Eye (tissue), 1 donor: ENCODE data around the gene UGGT2.
A peak's percentile ranks its signal among the peaks of the same experiment; 100 is the strongest.
"Not testable (repeated sequence)": the region's sequence is repeated elsewhere in the genome, so short reads cannot be mapped to it uniquely, and the experiment has no call there.

Experiments used
- DNase-seq: peaks from one replicate; pipeline ENCODE4 v3.0.0-alpha.2; 2015

The UGGT2 gene

GRCh38 chr13:95880331-95880730 lies 172.9 kb downstream of the UGGT2 start:
- DNase-seq = no peak

- DNase-seq = no peak
These were observed 178.9 kb downstream of the UGGT2 start for GRCh38 chr13:95874286-95874685.

- DNase-seq = no peak
These were observed 182.8 kb downstream of the UGGT2 start for GRCh38 chr13:95870421-95870820.

GRCh38 chr13:95865080-95865615 lies 188.1 kb downstream of the UGGT2 start:
- DNase-seq = no peak

GRCh38 chr13:95862408-95862807 lies 190.8 kb downstream of the UGGT2 start:
- no peak for DNase-seq

GRCh38 chr13:95861296-95861695 lies 191.9 kb downstream of the UGGT2 start:
- DNase-seq = no peak

GRCh38 chr13:95858286-95859075 lies 194.7 kb downstream of the UGGT2 start:
- peak; percentile 34 for DNase-seq

GRCh38 chr13:95845656-95846055 lies 207.5 kb downstream of the UGGT2 start:
- not testable (repeated sequence) for DNase-seq

- no peak for DNase-seq
These were observed 210.3 kb downstream of the UGGT2 start for GRCh38 chr13:95842898-95843297.

GRCh38 chr13:95841894-95842293 lies 211.3 kb downstream of the UGGT2 start:
- no peak for DNase-seq

GRCh38 chr13:95834134-95834765 lies 219.0 kb downstream of the UGGT2 start:
- peak; percentile 94 for DNase-seq

- peak; percentile 25 for DNase-seq
These were observed 219.5 kb downstream of the UGGT2 start for GRCh38 chr13:95833719-95834118.

GRCh38 chr13:95833126-95833525 lies 220.1 kb downstream of the UGGT2 start:
- no peak for DNase-seq

- no peak for DNase-seq
These were observed 230.9 kb downstream of the UGGT2 start for GRCh38 chr13:95822303-95822702.

GRCh38 chr13:95814495-95814894 lies 238.7 kb downstream of the UGGT2 start:
- no peak for DNase-seq

GRCh38 chr13:95813139-95813538 lies 240.1 kb downstream of the UGGT2 start:
- no peak for DNase-seq

GRCh38 chr13:95809429-95809828 lies 243.8 kb downstream of the UGGT2 start:
- no peak for DNase-seq

- DNase-seq = no peak
These were observed 247.3 kb downstream of the UGGT2 start for GRCh38 chr13:95805921-95806320.

- DNase-seq = no peak
These were observed 251.4 kb downstream of the UGGT2 start for GRCh38 chr13:95801825-95802224.

- no peak for DNase-seq
These were observed 252.8 kb downstream of the UGGT2 start for GRCh38 chr13:95800436-95800835.

GRCh38 chr13:95797016-95797415 lies 256.2 kb downstream of the UGGT2 start:
- no peak for DNase-seq

GRCh38 chr13:95793781-95794180 lies 259.4 kb downstream of the UGGT2 start:
- DNase-seq = no peak

GRCh38 chr13:95793018-95793555 lies 260.1 kb downstream of the UGGT2 start:
- no peak for DNase-seq
